Common myeloid progenitor, CD34-positive (primary cell): ENCODE measurements around the gene GOLGA2.

Experiments
- CTCF ChIA-PET: fragments of 350-600 bp; sonication (Branson Sonifier 250); formaldehyde crosslinking; loops from one replicate; lab custom pipeline; 2021; ENCODE audit warnings: antibody characterized with exemption; lab: Charles Lee
- POLR2A ChIA-PET: fragments of 350-600 bp; sonication (Branson Sonifier 250); formaldehyde crosslinking; loops from one replicate; lab custom pipeline; 2021; ENCODE audit warnings: antibody characterized with exemption; lab: Charles Lee
- DNase-seq, 3 donors: peaks; one replicate each; pipeline versions ENCODE4 v3.0.0 to v3.0.0-alpha.2; 2013
- H3K27ac ChIP-seq, 2 experiments: 1 replicate in 1 of 2; 2 replicates in 1 of 2; pipeline ENCODE4 v1.7.0; 2013; ENCODE audit warnings: inconsistent platforms in 2 of 2, low read length in 2 of 2, mild to moderate bottlenecking in 2 of 2, low read depth in 1 of 2, moderate library complexity in 1 of 2; ENCODE audit not compliant: severe bottlenecking in 2 of 2, insufficient read depth in 1 of 2, poor library complexity in 1 of 2
- H3K27me3 ChIP-seq, 5 experiments: replicated peaks in 2 of 5; 1 replicate in 3 of 5; 2 replicates in 2 of 5; pipeline versions ENCODE4 v1.6.1 to v1.7.0; 2013; ENCODE audit warnings: low read length in 4 of 5, mild to moderate bottlenecking in 2 of 5, moderate library complexity in 2 of 5, inconsistent platforms in 1 of 5; ENCODE audit not compliant: insufficient read depth in 5 of 5, control insufficient read depth in 4 of 5
- H3K36me3 ChIP-seq, 4 experiments: 1 replicate in 2 of 4; 2 replicates in 2 of 4; pipeline versions ENCODE4 v1.6.1 to v1.7.0; 2013; ENCODE audit warnings: low read length in 3 of 4, control low read depth in 1 of 4, mild to moderate bottlenecking in 1 of 4; ENCODE audit not compliant: control insufficient read depth in 4 of 4, insufficient read depth in 4 of 4
- H3K4me1 ChIP-seq, 4 experiments: 1 replicate in 3 of 4; 2 replicates in 1 of 4; pipeline versions ENCODE4 v1.6.1 to v1.7.1; 2013; ENCODE audit warnings: low read length in 3 of 4, mild to moderate bottlenecking in 3 of 4, control low read depth in 1 of 4, inconsistent platforms in 1 of 4, moderate library complexity in 1 of 4; ENCODE audit not compliant: control insufficient read depth in 4 of 4, insufficient read depth in 4 of 4; ENCODE audit errors: control extremely low read depth in 1 of 4
- H3K4me3 ChIP-seq, 7 experiments: 1 replicate in 4 of 7; 2 replicates in 3 of 7; pipeline versions ENCODE4 v1.5.1 to v1.7.0; 2013; ENCODE audit warnings: mild to moderate bottlenecking in 7 of 7, low read length in 6 of 7, moderate library complexity in 6 of 7, inconsistent platforms in 2 of 7, low read depth in 2 of 7, control low read depth in 1 of 7; ENCODE audit not compliant: insufficient read depth in 4 of 7, control insufficient read depth in 1 of 7; ENCODE audit errors: extremely low read depth in 1 of 7
- H3K9me3 ChIP-seq, 5 experiments: 1 replicate in 4 of 5; 2 replicates in 1 of 5; pipeline versions ENCODE4 v1.6.1 to v1.7.1; 2013; ENCODE audit warnings: low read length in 4 of 5, mild to moderate bottlenecking in 2 of 5, inconsistent platforms in 1 of 5, low read depth in 1 of 5, moderate library complexity in 1 of 5; ENCODE audit not compliant: control insufficient read depth in 4 of 5, insufficient read depth in 2 of 5; ENCODE audit errors: control extremely low read depth in 1 of 5
- WGBS: methylation state at CpG from one replicate; pipeline ENCODE4 v1.1.5; 2013; ENCODE audit not compliant: insufficient coverage; 5-methylcytosine and 5-hydroxymethylcytosine counted together

The GOLGA2 gene

GRCh38 chr9:128245421-128246151 is 30.2 kb downstream of the GOLGA2 start:
- H3K4me3 ChIP-seq: peak overlapping the region in 5 of 7 experiments; percentile 19 to 76 (median 43)
- H3K9me3 ChIP-seq: no peaks in the 10 kb centered on the region
- peak overlapping the region in 1 of 2 experiments; percentile 67 for H3K27ac ChIP-seq
- peaks cover 3 to 54% (median 48%) of the 10 kb centered on the region in 4 experiments for H3K4me1 ChIP-seq
- no peaks in the 10 kb centered on the region for H3K36me3 ChIP-seq
- POLR2A ChIA-PET: interaction anchor here (1.1 kb wide), 1 partner anchor 313 kb away, joined by 3 read pairs; no protein-coding TSS in a partner anchor
- CTCF ChIA-PET: interaction anchor here (1.0 to 1.6 kb wide), 2 partner anchors 10 to 29 kb away, joined by 3 to 4 read pairs; no protein-coding TSS in a partner anchor
- H3K27me3 ChIP-seq: no peaks in the 10 kb centered on the region
- WGBS: 23% methylated on average over 9 of the region's 13 CpGs
- DNase-seq: peak; percentile 47 to 83 (median 72)

- Histone ChIP-seq H3K27me3 (no peaks in the 10 kb centered on the region), H3K27ac (peak overlapping the region in 1 of 2 experiments; percentile 14), H3K4me1 (peaks cover 3 to 49% (median 44%) of the 10 kb centered on the region in 4 experiments), H3K36me3 (no peaks in the 10 kb centered on the region), H3K9me3 (no peaks in the 10 kb centered on the region), H3K4me3 (peak overlapping the region in 5 of 7 experiments; percentile 35 to 76 (median 67))
- CTCF ChIA-PET: no interaction called here
- peak; percentile 56 to 90 (median 87) for DNase-seq
- WGBS: 0% methylated on average over 7 of the region's 18 CpGs
- POLR2A ChIA-PET: interaction anchor here (1.1 kb wide), 1 partner anchor 314 kb away, joined by 3 read pairs; no protein-coding TSS in a partner anchor
Observed at GRCh38 chr9:128244837-128245231, 31.0 kb downstream of the GOLGA2 start.

- CTCF ChIA-PET: no interaction called here
- no peaks in the 10 kb centered on the region for H3K36me3 ChIP-seq
- peak overlapping the region in 1 of 2 experiments; percentile 14 for H3K27ac ChIP-seq
- no peaks in the 10 kb centered on the region for H3K27me3 ChIP-seq
- peak overlapping the region in 5 of 7 experiments; percentile 35 to 76 (median 67) for H3K4me3 ChIP-seq
- POLR2A ChIA-PET: no interaction called here
- peaks cover 3 to 45% (median 40%) of the 10 kb centered on the region in 4 experiments for H3K4me1 ChIP-seq
- WGBS: 16% methylated on average over 8 of the region's 13 CpGs
- no peaks in the 10 kb centered on the region for H3K9me3 ChIP-seq
- peak in 1 of 3 donors; percentile 21 for DNase-seq
Observed at GRCh38 chr9:128244091-128244836, 31.5 kb downstream of the GOLGA2 start.

GRCh38 chr9:128243215-128244018 is 32.4 kb downstream of the GOLGA2 start:
- H3K36me3 ChIP-seq: no peaks in the 10 kb centered on the region
- DNase-seq: peak in 1 of 3 donors; percentile 26
- ChIA-PET POLR2A (no interaction called here), CTCF (no interaction called here)
- H3K27ac ChIP-seq: no peak overlapping the region
- WGBS: 24% methylated on average over 5 of the region's 13 CpGs
- peaks cover 3 to 45% (median 40%) of the 10 kb centered on the region in 4 experiments for H3K4me1 ChIP-seq
- H3K4me3 ChIP-seq: no peak overlapping the region
- no peaks in the 10 kb centered on the region for H3K27me3 ChIP-seq
- H3K9me3 ChIP-seq: no peaks in the 10 kb centered on the region

GRCh38 chr9:128242828-128243214 is 33.0 kb downstream of the GOLGA2 start:
- peaks cover 3 to 45% (median 40%) of the 10 kb centered on the region in 4 experiments for H3K4me1 ChIP-seq
- no peak overlapping the region for H3K27ac ChIP-seq
- WGBS: 42% methylated on average over 2 of the region's 7 CpGs
- H3K4me3 ChIP-seq: no peak overlapping the region
- H3K36me3 ChIP-seq: no peaks in the 10 kb centered on the region
- ChIA-PET CTCF (interaction anchor here (2.6 kb wide), 1 partner anchor 13 kb away, joined by 7 read pairs; no protein-coding TSS in a partner anchor), POLR2A (no interaction called here)
- H3K9me3 ChIP-seq: no peaks in the 10 kb centered on the region
- no peak for DNase-seq
- H3K27me3 ChIP-seq: no peaks in the 10 kb centered on the region

GRCh38 chr9:128242124-128242523 is 33.7 kb downstream of the GOLGA2 start:
- Histone ChIP-seq H3K27me3 (no peaks in the 10 kb centered on the region), H3K4me1 (peaks cover 3 to 43% (median 40%) of the 10 kb centered on the region in 4 experiments)
- POLR2A ChIA-PET: no interaction called here

More at GRCh38 chr9:128242124-128242523, 33.7 kb downstream of the GOLGA2 start:
- Histone ChIP-seq H3K27ac (no peak overlapping the region), H3K4me3 (no peak overlapping the region), H3K9me3 (no peaks in the 10 kb centered on the region), H3K36me3 (no peaks in the 10 kb centered on the region)
- CTCF ChIA-PET: interaction anchor here (1.6 to 2.6 kb wide), 2 partner anchors 12 to 29 kb away, joined by 4 to 7 read pairs; no protein-coding TSS in a partner anchor
- no peak for DNase-seq
- WGBS: 95% methylated on average over 4 of the region's 4 CpGs
